SH-SY5Y (cell line): ENCODE measurements around the gene PAM16.

Experiments used
- GATA2 ChIP-seq: IDR thresholded peaks from 2 replicates; pipeline ENCODE4 v1.6.1; 2011; ENCODE audit warnings: mild to moderate bottlenecking, low read depth, low read length
- GATA3 ChIP-seq: IDR thresholded peaks from 2 replicates; pipeline ENCODE4 v1.6.1; 2011; ENCODE audit warnings: low read depth, mild to moderate bottlenecking, low read length, moderate library complexity

DNA sequence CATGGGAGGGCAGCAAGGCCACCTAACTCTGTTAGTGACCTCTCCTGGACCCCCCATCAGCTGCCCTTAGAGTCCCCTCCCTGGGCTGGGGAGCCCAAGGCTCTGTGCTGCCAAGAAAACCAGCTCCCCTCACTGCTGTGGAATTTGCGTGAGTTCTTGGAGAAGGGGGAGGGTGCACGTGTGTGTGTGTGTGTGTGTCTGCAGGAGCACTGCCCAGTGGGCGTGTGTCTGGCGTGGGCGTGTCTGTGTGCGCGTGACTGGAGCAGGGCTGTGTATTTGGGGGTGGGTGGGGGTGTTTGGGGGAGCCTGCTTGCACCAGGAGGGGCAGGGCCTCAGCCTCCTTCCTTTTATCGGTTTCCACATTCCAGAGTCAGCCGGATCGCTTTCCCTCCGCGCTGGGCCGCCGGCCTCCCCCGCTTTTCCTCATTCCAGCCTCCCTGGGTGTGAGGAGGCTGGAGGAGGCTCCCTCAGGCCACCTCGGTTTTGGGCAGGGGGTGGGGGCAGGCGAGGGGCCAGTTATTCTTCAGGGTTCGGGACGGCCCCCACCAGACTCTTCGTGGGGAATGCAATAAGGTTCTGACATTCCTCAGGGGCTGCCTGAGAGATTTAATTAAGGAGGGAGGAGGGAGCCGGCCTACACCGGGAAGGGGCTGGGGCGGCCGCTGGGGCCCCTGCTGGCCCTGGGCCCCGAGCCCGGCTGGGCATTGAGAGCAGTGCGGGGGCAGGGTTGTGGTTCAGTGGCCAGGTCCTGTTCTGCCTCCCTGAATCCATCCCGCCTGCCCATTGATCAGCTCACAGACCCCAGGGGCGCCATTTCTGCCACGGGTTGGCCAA, 23.0 kb upstream of the PAM16 start:
- TF ChIP-seq GATA3, result no peak
- no peak for TF ChIP-seq GATA2
